Ovary (tissue), 9 donors: Measurements from ENCODE around the gene IKZF1. TPM values are rescaled to one million over a fixed set of nuclear protein-coding genes. Genes with fewer than 3 reads are reported as not detected.

Source experiments
- DNase-seq, 5 donors: peaks; one replicate each; pipeline ENCODE4 v3.0.0-alpha.2; 2019 to 2020
- H3K27ac ChIP-seq, 2 donors: fragments of 200-600 bp; one replicate each; pipeline versions ENCODE4 v1.5.1 to v1.8.0; 2019 to 2022
- H3K27me3 ChIP-seq: fragments of 200-600 bp; one replicate; pipeline ENCODE4 v1.8.0; 2022
- H3K36me3 ChIP-seq: fragments of 200-600 bp; sonication (generic); one replicate; pipeline ENCODE4 v1.5.1; 2019
- H3K4me1 ChIP-seq: one replicate; pipeline ENCODE4 v1.8.1; 2013; ENCODE audit warnings: mild to moderate bottlenecking, moderate library complexity; ENCODE audit not compliant: insufficient read depth
- H3K4me3 ChIP-seq: fragments of 200-600 bp; sonication (generic); one replicate; pipeline ENCODE4 v1.5.1; 2017
- H3K9me3 ChIP-seq, 2 donors: fragments of 200-600 bp in 1 of 2; sonication (generic) in 1 of 2; one replicate each; pipeline versions ENCODE4 v1.5.1 to v1.8.1; 2013 to 2019; ENCODE audit warnings: mild to moderate bottlenecking in 1 of 2, moderate library complexity in 1 of 2
- CTCF ChIP-seq, 3 donors: fragments of 450-650 bp in 2 of 3; fragments of 200-600 bp in 1 of 3; IDR thresholded peaks; one replicate each; pipeline versions ENCODE4 v1.5.1 to v1.8.0; 2016 to 2022; ENCODE audit warnings: antibody characterized with exemption in 3 of 3, mild to moderate bottlenecking in 1 of 3
- EP300 ChIP-seq: sonication (generic); formaldehyde crosslinking; IDR thresholded peaks from one replicate; pipeline ENCODE4 v1.6.1; 2017; ENCODE audit warnings: antibody characterized with exemption
- POLR2A ChIP-seq: fragments of 450-650 bp; IDR thresholded peaks from one replicate; pipeline ENCODE4 v1.6.1; 2017; ENCODE audit warnings: antibody characterized with exemption, mild to moderate bottlenecking, moderate library complexity
- WGBS, 3 donors: extraction: QIAGEN DNeasy Blood & Tissue Kit in 1 of 3; methylation state at CpG; one replicate each; pipeline versions ENCODE4 v1.1.5 to v1.1.7; 2013 to 2017; 5-methylcytosine and 5-hydroxymethylcytosine counted together
- intact Hi-C, 4 donors: fragments of 100-400 bp; cut with DNase I; formaldehyde crosslinking; loops; one replicate each; pipeline versions ENCODE4 v1.11.0 to v1.15.1; 2022 to 2023
- polyA plus RNA-seq, 2 donors: library from polyadenylated mRNA; stranded (reverse); fragments of 200-250 nt in 1 of 2; fragments of 350-450 nt in 1 of 2; fragmentation: Illumina TruSeq in 1 of 2; extraction: RNeasy Lipid Tissue Mini Kit (QIAGEN cat#74804) in 1 of 2; gene quantifications; one replicate each; pipeline ENCODE4 v1.2.3, GENCODE V29; 2013 to 2014
- total RNA-seq, 7 donors: library from RNA; depleted of rRNA in 2 of 7; stranded (reverse); fragments of >200 nt in 2 of 7; fragmentation: NEBNext Ultra II Directional in 3 of 7; extraction: Animal tissue kit (Norgen Biotek cat#: 25700) in 3 of 7; gene quantifications; one replicate each; pipeline versions ENCODE4 v1.1.0 to v1.2.4, GENCODE V29; 2016 to 2023
- donor health status: DM: no; HTN: no; CAD: no; lungs with moderate emphysema.
- donor health status: DM: no; HTN: no; CAD: no.
- donor health status: Bipolar disorder and iron deficiency.
- donor health status: DM: yes; HTN: yes; CAD: no.
- donor health status: DM: no; HTN: no; CAD: no.
- donor health status: DM: yes; HTN: yes; CAD: no.

IKZF1 gene
- total and polyA plus RNA-seq, 9 donors = 0.59 to 7.5 (median 3.3) TPM

GRCh38 chr7:50405221-50405620, 100.7 kb downstream of the IKZF1 start:
- WGBS, 3 donors = 87 to 90% (median 89%) methylated on average over 7 of the region's 7 CpGs
- no peaks in the 10 kb centered on the region for H3K9me3 ChIP-seq
- no peak overlapping the region for H3K4me3 ChIP-seq
- no peak for DNase-seq
- H3K4me1 ChIP-seq = no peaks in the 10 kb centered on the region
- TF ChIP-seq CTCF (IDR thresholded peaks at IDR 0.05) (no peak), EP300 (no peak), POLR2A (no peak)
- intact Hi-C loops = no loop called here
- no peak overlapping the region for H3K27ac ChIP-seq
- H3K27me3 ChIP-seq = no peaks in the 10 kb centered on the region
- H3K36me3 ChIP-seq = no peaks in the 10 kb centered on the region

GRCh38 chr7:50406935-50407334, 102.4 kb downstream of the IKZF1 start:
- no peak overlapping the region for H3K27ac ChIP-seq
- TF ChIP-seq POLR2A (no peak), EP300 (no peak), CTCF (IDR thresholded peaks at IDR 0.05) (no peak)
- no peaks in the 10 kb centered on the region for H3K27me3 ChIP-seq
- no peaks in the 10 kb centered on the region for H3K9me3 ChIP-seq
- no peak for DNase-seq
- intact Hi-C loops = no loop called here
- no peaks in the 10 kb centered on the region for H3K36me3 ChIP-seq
- H3K4me3 ChIP-seq = no peak overlapping the region
- no peaks in the 10 kb centered on the region for H3K4me1 ChIP-seq
- WGBS, 3 donors = 58 to 72% (median 61%) methylated on average over 5 of the region's 5 CpGs

- Histone ChIP-seq H3K9me3 (no peaks in the 10 kb centered on the region), H3K36me3 (no peaks in the 10 kb centered on the region), H3K27ac (no peak overlapping the region), H3K4me1 (no peaks in the 10 kb centered on the region), H3K4me3 (no peak overlapping the region), H3K27me3 (no peaks in the 10 kb centered on the region)
- TF ChIP-seq EP300 (no peak), CTCF (IDR thresholded peaks at IDR 0.05) (no peak), POLR2A (no peak)
- DNase-seq = no peak
- 82 to 87% (median 86%) methylated on average over 17 of the region's 17 CpGs for whole genome bisulfite sequencing, 3 donors
- intact Hi-C loops = no loop called here
Observed at GRCh38 chr7:50409856-50410745, 105.6 kb downstream of the IKZF1 start.

- no peaks in the 10 kb centered on the region for H3K9me3 ChIP-seq
- no peak for TF ChIP-seq CTCF (IDR thresholded peaks at IDR 0.05)
- TF ChIP-seq POLR2A = no peak
- no peak for TF ChIP-seq EP300
- no peak overlapping the region for H3K4me3 ChIP-seq
- intact Hi-C loops = no loop called here
- H3K36me3 ChIP-seq = no peaks in the 10 kb centered on the region
- H3K27me3 ChIP-seq = no peaks in the 10 kb centered on the region
- no peak for DNase-seq
- 83 to 87% (median 85%) methylated on average over 6 of the region's 6 CpGs for WGBS, 3 donors
- H3K4me1 ChIP-seq = no peaks in the 10 kb centered on the region
- no peak overlapping the region for H3K27ac ChIP-seq
Observed at GRCh38 chr7:50411332-50411731, 106.8 kb downstream of the IKZF1 start.
